GM18867 (cell line): ENCODE data around the gene HM13.
"Not testable (repeated sequence)": the region's sequence is repeated elsewhere in the genome, so short reads cannot be mapped to it uniquely, and the experiment has no call there.

Experiments
- ATAC-seq: cut with Tn5 transposase; IDR thresholded peaks from one replicate; pipeline ENCODE4 v1.9.1; 2021; ENCODE audit warnings: mild to moderate bottlenecking, moderate library complexity; ENCODE audit not compliant: unreplicated experiment

Gene HM13

DNA sequence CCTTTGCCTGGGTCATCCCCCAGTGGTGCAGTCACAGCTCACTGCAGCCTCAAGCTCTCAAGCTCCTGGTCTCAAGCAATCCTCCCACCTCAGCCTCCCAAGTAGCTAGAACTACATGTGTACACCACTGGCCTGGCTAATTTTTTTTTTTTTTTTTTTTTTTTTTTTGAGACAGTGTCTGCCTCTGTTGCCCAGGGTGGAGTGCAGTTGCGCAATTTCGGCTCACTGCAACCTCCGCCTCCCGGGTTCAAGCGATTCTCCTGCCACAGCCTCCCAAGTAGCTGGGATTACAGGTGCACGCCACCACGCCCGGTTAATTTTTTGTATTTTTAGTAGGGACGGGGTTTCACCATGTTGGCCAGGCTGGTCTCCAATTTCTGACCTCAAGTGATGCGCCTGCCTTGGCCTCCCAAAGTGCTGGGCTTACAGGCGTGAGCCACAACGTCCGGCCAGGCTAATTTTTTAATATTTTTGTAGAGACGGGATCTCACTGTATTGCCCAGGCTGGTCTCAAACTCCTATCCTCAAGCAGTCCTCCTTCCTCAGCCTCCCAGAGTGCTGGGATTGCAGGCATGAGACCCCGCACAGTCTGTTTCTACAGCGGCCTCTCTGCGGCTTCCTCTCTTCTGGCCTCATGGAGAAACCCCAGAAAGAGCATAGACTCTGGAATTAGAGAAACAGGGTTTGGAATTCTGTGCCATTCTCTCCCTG, 65.9 kb downstream of the HM13 start:
- not testable (repeated sequence) for ATAC-seq

DNA sequence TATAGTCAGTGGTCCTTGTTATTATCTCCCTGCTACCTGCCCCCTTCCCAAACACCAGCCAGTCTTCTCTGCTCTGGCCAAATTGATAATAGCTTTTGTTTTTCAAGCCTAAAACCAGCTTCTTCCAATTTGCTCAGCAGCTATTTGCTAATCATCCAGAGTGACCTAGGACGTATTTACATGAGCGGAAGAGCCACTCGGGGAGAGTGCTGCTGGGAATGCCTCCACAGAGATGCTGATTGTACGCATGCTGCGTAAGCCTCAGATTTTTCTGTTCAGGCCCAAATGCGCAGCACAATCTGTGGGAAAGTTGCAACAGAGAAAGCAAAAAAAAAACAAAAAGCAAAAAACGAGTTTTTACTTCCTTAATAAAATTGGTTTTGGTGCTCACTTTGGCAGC, 66.5 kb downstream of the HM13 start:
- ATAC-seq, result no peak

- ATAC-seq, result no peak
Measured at GRCh38 chr20:31581391-31581790, 67.1 kb downstream of the HM13 start.

DNA sequence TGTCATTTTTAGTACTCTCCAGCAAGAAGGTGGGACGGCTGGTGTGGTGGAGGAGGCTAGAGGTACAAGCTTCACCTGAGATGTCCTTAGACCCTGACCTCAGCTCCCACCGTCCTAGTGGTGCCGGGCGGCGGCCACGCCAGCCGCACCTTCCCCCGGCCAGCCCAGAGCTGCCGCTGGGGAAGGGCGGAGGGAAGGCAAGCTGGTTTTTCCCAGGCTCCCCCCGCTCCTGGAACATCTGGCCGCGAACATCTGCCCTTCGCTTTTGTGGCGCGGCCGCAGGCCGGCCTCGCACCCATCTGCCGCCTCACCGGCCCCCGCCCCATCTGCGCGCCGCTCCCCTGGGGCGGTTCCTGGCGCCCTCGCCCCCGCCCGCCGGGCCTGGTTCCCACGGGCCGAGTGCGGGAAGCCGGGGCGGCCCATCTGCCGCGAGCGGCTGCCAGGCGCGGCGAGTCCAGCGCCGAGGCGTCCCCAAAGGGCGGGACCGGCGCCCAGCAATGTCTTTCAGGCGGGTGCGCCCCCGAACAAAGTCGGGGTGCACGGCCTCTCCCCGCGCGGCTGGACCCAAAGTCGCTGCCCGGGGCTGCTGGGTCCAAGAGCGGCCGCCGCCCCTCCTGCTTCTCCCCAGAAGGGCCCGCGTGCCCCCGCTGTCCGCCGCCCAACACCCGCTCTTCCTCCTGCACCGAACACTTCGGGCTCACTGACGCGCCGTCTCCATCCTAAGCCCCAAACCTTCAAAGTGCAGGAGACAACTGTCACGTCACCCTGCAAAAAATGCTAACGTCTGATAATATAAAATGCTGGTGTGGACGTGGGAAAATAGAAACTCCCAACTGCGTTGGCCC, 73.5 kb downstream of the HM13 start:
- no peak for ATAC-seq

DNA sequence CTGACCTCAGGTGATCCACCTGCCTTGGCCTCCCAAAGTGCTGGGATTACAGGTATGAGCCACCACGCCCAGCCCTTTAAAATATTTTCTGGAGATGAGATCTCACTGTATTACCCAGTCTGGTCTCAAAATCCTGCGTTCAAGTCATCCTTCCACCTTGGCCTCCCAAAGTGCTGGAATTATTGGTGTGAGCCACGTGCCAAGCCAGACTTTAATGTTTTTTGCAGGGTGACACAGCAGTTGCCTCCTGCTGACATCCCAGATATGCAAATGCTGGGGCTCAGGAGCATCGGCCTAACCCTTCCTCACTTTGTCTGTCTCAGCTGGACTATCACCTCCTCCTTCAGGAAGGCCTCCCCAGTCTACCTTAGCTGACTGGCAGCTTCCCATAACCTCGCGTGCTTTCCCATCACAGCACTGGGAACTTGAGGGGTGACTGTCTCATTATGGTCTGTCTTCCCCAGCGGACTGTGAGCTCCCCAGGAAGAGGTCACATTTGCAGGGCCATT, 76.5 kb downstream of the HM13 start:
- no peak for ATAC-seq

- ATAC-seq, result no peak
Measured at GRCh38 chr20:31593221-31594001, 79.2 kb downstream of the HM13 start.

- ATAC-seq, result no peak
Measured at GRCh38 chr20:31594002-31594557, 79.8 kb downstream of the HM13 start.

GRCh38 chr20:31594558-31595379, 80.5 kb downstream of the HM13 start:
- no peak for ATAC-seq

DNA sequence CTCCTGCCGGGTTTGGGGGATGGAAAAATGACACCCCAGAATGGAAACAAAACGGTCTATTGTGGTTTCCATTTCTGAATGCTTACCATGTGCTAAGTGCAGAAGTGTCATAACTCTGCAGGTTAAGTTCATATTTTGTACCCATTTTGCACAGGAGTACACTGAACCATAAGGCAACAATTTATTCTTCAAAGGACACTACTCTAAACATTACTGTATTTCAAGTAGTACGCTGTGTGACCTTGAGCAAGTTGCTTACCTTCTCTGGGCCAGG, 81.1 kb downstream of the HM13 start:
- ATAC-seq, result no peak

DNA sequence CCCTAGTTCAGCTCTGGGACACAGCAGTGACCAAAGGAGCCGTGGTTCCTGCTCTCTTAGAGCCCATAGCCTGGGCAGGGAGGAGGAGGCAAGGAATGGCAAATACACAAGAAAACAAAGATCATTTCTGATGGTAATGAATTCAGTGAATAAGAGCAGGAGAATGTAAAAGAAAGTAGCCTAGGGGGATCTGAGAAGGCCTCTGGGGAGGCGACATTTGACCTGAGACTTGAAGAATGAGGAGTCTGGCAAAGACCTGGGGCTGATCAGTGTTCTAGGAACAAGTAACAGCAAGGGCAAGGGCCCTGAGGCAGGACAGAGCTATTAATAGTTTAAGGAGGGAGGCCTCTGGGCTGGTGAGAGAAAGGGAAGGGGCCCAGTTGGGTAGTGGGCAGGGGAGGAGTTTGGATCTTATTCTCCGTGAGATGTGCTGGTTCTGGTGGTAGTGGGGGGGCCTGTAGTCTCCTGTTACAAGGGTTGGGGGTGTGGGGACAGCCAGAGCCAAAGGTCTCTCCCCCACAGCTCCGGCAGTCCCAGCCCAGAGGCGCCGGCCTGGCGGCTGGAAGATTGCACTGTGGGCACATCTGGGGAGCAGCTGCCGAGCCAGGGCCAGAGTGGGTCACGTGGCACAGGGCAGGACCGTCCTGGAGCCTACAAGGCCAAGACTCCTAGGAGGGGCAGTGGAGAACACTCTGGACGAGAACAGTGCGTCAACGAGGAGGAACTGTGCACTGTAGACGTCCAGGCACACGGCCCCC, 81.6 kb downstream of the HM13 start:
- ATAC-seq, result no peak

- not testable (repeated sequence) for ATAC-seq
Measured at GRCh38 chr20:31596412-31596715, 82.1 kb downstream of the HM13 start.

DNA sequence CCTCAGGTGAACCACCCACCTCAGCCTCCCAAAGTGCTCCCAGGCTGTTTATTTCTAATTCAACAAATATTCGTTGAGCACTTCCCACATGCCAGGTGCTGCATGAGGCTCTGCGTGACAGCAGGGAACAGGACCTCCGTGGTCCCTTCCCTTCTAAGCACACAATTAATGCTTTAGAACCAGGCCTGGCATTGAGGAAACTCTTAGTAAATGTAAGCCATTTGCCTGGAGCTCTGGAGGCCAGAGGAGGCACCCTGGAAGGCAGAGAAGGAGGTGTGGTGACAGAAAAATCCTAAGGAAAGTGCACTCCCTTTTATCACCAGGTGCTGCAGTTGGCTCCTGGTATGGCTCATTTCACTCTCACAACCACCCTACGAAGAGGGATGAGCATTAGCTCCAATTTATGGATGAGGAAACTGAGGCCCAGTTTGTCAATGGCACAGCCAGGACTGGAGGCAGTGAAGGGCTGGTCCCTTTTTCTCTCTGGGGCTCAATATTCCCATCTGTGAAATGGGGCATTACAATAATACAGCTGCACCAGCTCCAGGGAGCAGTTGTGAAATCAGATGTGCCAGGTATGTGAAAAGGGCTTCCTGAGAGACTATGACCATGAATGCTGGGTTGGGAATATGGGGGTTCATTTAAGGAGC, 82.7 kb downstream of the HM13 start:
- ATAC-seq, result no peak

- ATAC-seq, result no peak
Measured at GRCh38 chr20:31597481-31597855, 83.2 kb downstream of the HM13 start.

DNA sequence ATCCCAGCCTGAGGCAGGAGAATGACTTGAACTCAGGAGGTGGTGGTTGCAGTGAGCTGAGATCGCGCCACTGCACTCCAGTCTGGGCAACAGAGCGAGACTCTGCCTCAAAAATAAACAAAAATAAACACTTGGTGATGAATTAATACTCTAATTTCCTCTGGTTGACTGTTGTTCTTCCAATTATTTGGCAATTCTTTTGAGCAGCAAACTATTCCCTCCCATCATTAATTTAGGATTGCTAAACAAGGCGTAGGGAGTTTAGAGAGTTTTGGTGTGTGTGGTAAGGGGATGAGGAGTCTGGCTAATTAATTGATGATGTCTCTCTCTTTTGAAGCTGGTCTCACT, 88.2 kb downstream of the HM13 start:
- ATAC-seq, result no peak

GRCh38 chr20:31602779-31603441, 88.7 kb downstream of the HM13 start:
- ATAC-seq, result peak; percentile 74

GRCh38 chr20:31603822-31604566, 89.8 kb downstream of the HM13 start:
- ATAC-seq, result peak; percentile 49

DNA sequence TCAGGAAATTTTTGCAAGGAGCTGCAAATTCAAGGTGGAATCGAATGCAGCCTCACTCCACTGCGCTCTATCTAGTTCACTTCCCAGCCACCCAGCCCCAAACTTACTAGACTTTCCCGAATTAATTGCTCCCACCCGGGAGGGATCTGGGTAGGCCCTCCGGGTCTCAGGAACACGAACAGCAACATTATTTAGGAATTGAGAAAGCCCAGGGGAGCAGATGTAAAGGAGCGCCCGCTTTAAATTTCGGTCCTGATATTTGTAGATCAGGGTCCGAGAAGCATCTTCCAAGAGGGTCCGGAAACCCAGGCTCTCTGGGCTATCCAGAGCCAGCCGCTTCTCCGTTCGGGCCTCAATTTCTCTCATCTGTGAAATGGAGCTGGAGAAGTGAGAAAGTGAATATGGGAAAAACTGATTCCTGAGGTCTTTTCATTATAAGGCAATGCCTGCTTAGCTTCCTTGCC, 90.4 kb downstream of the HM13 start:
- ATAC-seq, result no peak
